ENCODE measurements around the gene CRABP2. TPM values are rescaled to one million over a fixed set of nuclear protein-coding genes. Genes with fewer than 3 reads are reported as not detected.

Gene CRABP2
- total and polyA plus RNA-seq, 2 of the 13 experiments (the other 11 are each of a cell fraction or from before 2014, with no cell fraction given) = 0.40 to 0.60 TPM

GRCh38 chr1:156708218-156708661, 2.9 kb upstream of the CRABP2 start:
- no peak for ATAC-seq
- TF ChIP-seq ZNF280B (CRISPR knock-in tag; IDR thresholded peaks at IDR 0.05; ENCODE audit: borderline replicate concordance) = no peak
- no peak for TF ChIP-seq ZNF17 (CRISPR knock-in tag; IDR thresholded peaks at IDR 0.05)
- TF ChIP-seq JUND (CRISPR knock-in tag; IDR thresholded peaks at IDR 0.05) = no peak
- TF ChIP-seq MYPOP (CRISPR knock-in tag; IDR thresholded peaks at IDR 0.05) = no peak
- TF ChIP-seq SRSF1 (optimal IDR thresholded peaks at IDR 0.05; ENCODE audit: low read depth, low read length) = no peak
- TF ChIP-seq ZNF142 (CRISPR knock-in tag; IDR thresholded peaks at IDR 0.05) = no peak
- no peak for TF ChIP-seq ZNF160 (CRISPR knock-in tag; IDR thresholded peaks at IDR 0.05)
- no peak for TF ChIP-seq TGIF2 (CRISPR knock-in tag; IDR thresholded peaks at IDR 0.05)
- TF ChIP-seq ZBTB25 (CRISPR knock-in tag; IDR thresholded peaks at IDR 0.05) = no peak
- no peak for TF ChIP-seq IRF2 (CRISPR knock-in tag; IDR thresholded peaks at IDR 0.05)
- TF ChIP-seq ZNF326 (CRISPR knock-in tag; IDR thresholded peaks at IDR 0.05; ENCODE audit: borderline replicate concordance) = no peak
- no peak for TF ChIP-seq ZSCAN30 (CRISPR knock-in tag; IDR thresholded peaks at IDR 0.05)
- TF ChIP-seq ZNF615 (CRISPR knock-in tag; IDR thresholded peaks at IDR 0.05; ENCODE audit: borderline replicate concordance) = no peak
- no peak for TF ChIP-seq ISL2 (CRISPR knock-in tag; IDR thresholded peaks at IDR 0.05)
- no peak for TF ChIP-seq CHCHD3 (CRISPR knock-in tag; IDR thresholded peaks at IDR 0.05)

More at GRCh38 chr1:156708218-156708661, 2.9 kb upstream of the CRABP2 start:
- Histone ChIP-seq H3K79me2 (ENCODE audit: insufficient read depth, low read length) (no peaks in the 10 kb centered on the region), H3K9me3 (ENCODE audit: low read length) (no peaks in the 10 kb centered on the region), H3K27me3 (ENCODE audit: control insufficient read depth in 1 of 2, insufficient read depth in 2 of 2, low read length in 2 of 2) (peaks cover 8 to 68% of the 10 kb centered on the region in 2 experiments), H3K4me2 (ENCODE audit: low read depth, low read length) (no peak overlapping the region), H3K9ac (ENCODE audit: insufficient read depth, low read depth, low read length) (no peak overlapping the region), H3K4me3 (replicated peaks in 1 of 3; ENCODE audit: insufficient read depth in 1 of 3, low read depth in 2 of 3, low read length in 3 of 3) (no peak overlapping the region), H3K36me3 (replicated peaks in 1 of 2; ENCODE audit: control insufficient read depth in 1 of 2, insufficient read depth in 2 of 2, low read length in 2 of 2) (no peaks in the 10 kb centered on the region), H4K20me1 (ENCODE audit: insufficient read depth, low read length) (no peaks in the 10 kb centered on the region), H3K4me1 (ENCODE audit: insufficient read depth, low read length) (peaks cover 32% of the 10 kb centered on the region), H3K27ac (ENCODE audit: extremely low read length, insufficient read depth, low read length) (no peak overlapping the region), H2AFZ (ENCODE audit: low read length) (no peak overlapping the region)
- in situ Hi-C loops (cut with HindIII; ENCODE audit: extremely low pct_ligation_motif_present, low pct_unique_long_range_greater_than_20kb) = no loop called here
- BruUV-seq (replicated peaks) = no TSS peak
- ChIA-PET POLR2A (interaction anchor here (1.1 to 3.2 kb wide), 2 partner anchors 19 kb away, joined by 3 to 20 read pairs; partner anchors contain the start of genes ISG20L2 and METTL25B), CTCF (ENCODE audit: low intra/inter-chr PET ratio, low total read pairs) (interaction anchor here (1.6 kb wide), 1 partner anchor 19 kb away, joined by 3 read pairs; no protein-coding TSS in a partner anchor)
- WGBS (ENCODE audit: low lambda C conversion rate) = 1% methylated on average over 4 of the region's 4 CpGs
- intact Hi-C loops (cut with micrococcal nuclease; ENCODE audit: unreplicated experiment) = no loop called here
- DNase-seq (ENCODE audit: low spot score) (no peak), FAIRE-seq (no peak)
